H1 (cell line): ENCODE measurements around the gene PCDH18. TPM values are rescaled to one million over a fixed set of nuclear protein-coding genes. Genes with fewer than 3 reads are reported as not detected.

Source experiments
- CTCF ChIA-PET: fragments of 300-600 bp; sonication (Branson Sonifier 250); formaldehyde crosslinking; loops from one replicate; lab custom pipeline; 2021; ENCODE audit not compliant: partially characterized antibody; lab: Charles Lee
- POLR2A ChIA-PET: fragments of 300-600 bp; sonication (Branson Sonifier 250); formaldehyde crosslinking; loops from one replicate; lab custom pipeline; 2021; ENCODE audit warnings: inconsistent platforms; ENCODE audit not compliant: partially characterized antibody; lab: Charles Lee
- DNase-seq, 2 experiments: peaks; one replicate each; pipeline versions ENCODE4 v3.0.0 to v3.0.0-alpha.2; 2010 to 2022; ENCODE audit warnings: low spot score in 2 of 2, low read depth in 1 of 2, mixed read lengths in 1 of 2
- FAIRE-seq: peaks from 2 replicates; lab custom pipeline; 2011; peaks lifted over from hg19 to GRCh38; lab: Jason Lieb, UNC
- H2AFZ ChIP-seq: 2 replicates; pipeline ENCODE4 v1.8.1; 2012; ENCODE audit warnings: low read length, inconsistent platforms
- H2AK5ac ChIP-seq: 2 replicates; pipeline ENCODE4 v1.6.1; 2013; ENCODE audit warnings: low read depth, low read length
- H2BK120ac ChIP-seq: replicated peaks from 2 replicates; pipeline ENCODE3; 2013; ENCODE audit warnings: low read depth, low read length, inconsistent platforms
- H2BK12ac ChIP-seq: 2 replicates; pipeline ENCODE4 v1.6.1; 2013; ENCODE audit warnings: low read depth, low read length
- H2BK15ac ChIP-seq: 2 replicates; pipeline ENCODE4 v1.6.1; 2013; ENCODE audit warnings: low read length
- H2BK20ac ChIP-seq: 2 replicates; pipeline ENCODE4 v1.6.1; 2013; ENCODE audit warnings: low read length
- H2BK5ac ChIP-seq: 2 replicates; pipeline ENCODE4 v1.6.1; 2013; ENCODE audit warnings: low read depth, low read length
- H3K14ac ChIP-seq: 2 replicates; pipeline ENCODE4 v1.6.1; 2013; ENCODE audit warnings: inconsistent platforms; ENCODE audit not compliant: insufficient read length
- H3K18ac ChIP-seq: 2 replicates; pipeline ENCODE4 v1.6.1; 2013; ENCODE audit warnings: low read length; ENCODE audit errors: extremely low read depth
- H3K23ac ChIP-seq: 2 replicates; pipeline ENCODE4 v1.6.1; 2013; ENCODE audit warnings: inconsistent platforms; ENCODE audit not compliant: insufficient read length
- H3K23me2 ChIP-seq: 2 replicates; pipeline ENCODE4 v1.6.1; 2013; ENCODE audit warnings: low read depth, low read length
- H3K27ac ChIP-seq: 2 replicates; pipeline ENCODE4 v1.6.1; 2011; ENCODE audit warnings: low read depth, low read length, inconsistent platforms
- H3K27me3 ChIP-seq, 4 experiments: replicated peaks in 1 of 4; 1 replicate in 1 of 4; 2 replicates in 3 of 4; pipeline versions ENCODE4 v1.6.1 to v1.8.1; 2011 to 2013; ENCODE audit warnings: low read length in 3 of 4, mild to moderate bottlenecking in 3 of 4, inconsistent platforms in 2 of 4, mixed read lengths in 2 of 4, moderate library complexity in 1 of 4; ENCODE audit not compliant: control insufficient read depth in 3 of 4, insufficient read depth in 3 of 4; ENCODE audit errors: extremely low read depth in 1 of 4
- H3K36me3 ChIP-seq, 4 experiments: 2 replicates each; pipeline versions ENCODE4 v1.6.1 to v1.8.1; 2011 to 2013; ENCODE audit warnings: mild to moderate bottlenecking in 4 of 4, low read length in 3 of 4, moderate library complexity in 2 of 4, control low read depth in 1 of 4, inconsistent platforms in 1 of 4; ENCODE audit not compliant: insufficient read depth in 4 of 4, control insufficient read depth in 2 of 4
- H3K4ac ChIP-seq: replicated peaks from 2 replicates; pipeline ENCODE3; 2013; ENCODE audit warnings: low read length, low read depth, mixed read lengths, inconsistent platforms; ENCODE audit not compliant: insufficient read length
- H3K4me1 ChIP-seq, 4 experiments: replicated peaks in 1 of 4; 1 replicate in 1 of 4; 2 replicates in 3 of 4; pipeline versions ENCODE4 v1.6.1 to v1.8.1; 2011 to 2013; ENCODE audit warnings: low read length in 3 of 4, inconsistent platforms in 2 of 4, mixed read lengths in 1 of 4; ENCODE audit not compliant: insufficient read depth in 4 of 4, control insufficient read depth in 3 of 4
- H3K4me2 ChIP-seq, 2 experiments: 2 replicates each; pipeline versions ENCODE4 v1.6.1 to v1.8.1; 2011 to 2013; ENCODE audit warnings: low read depth in 2 of 2, low read length in 2 of 2, control low read depth in 1 of 2, inconsistent platforms in 1 of 2, mild to moderate bottlenecking in 1 of 2; ENCODE audit not compliant: insufficient read depth in 1 of 2
- H3K4me3 ChIP-seq, 4 experiments: fragments of 200-600, 300-600 bp in 1 of 4; sonication (generic), shearing (Covaris generic), sonication (Bioruptor Twin) in 1 of 4; 2 replicates each; pipeline versions ENCODE4 v1.5.1 to v1.8.1; 2011 to 2016; ENCODE audit warnings: low read length in 4 of 4, low read depth in 3 of 4, control low read depth in 2 of 4, inconsistent platforms in 2 of 4, mild to moderate bottlenecking in 2 of 4, mixed read lengths in 1 of 4, moderate library complexity in 1 of 4; ENCODE audit not compliant: insufficient read depth in 2 of 4; ENCODE audit errors: extremely low read depth in 1 of 4
- H3K56ac ChIP-seq: replicated peaks from 2 replicates; pipeline ENCODE3; 2013; ENCODE audit warnings: low read depth, mild to moderate bottlenecking, mixed read lengths, low read length, inconsistent platforms; ENCODE audit not compliant: insufficient read length
- H3K79me1 ChIP-seq: 2 replicates; pipeline ENCODE4 v1.6.1; 2013; ENCODE audit warnings: low read depth, low read length, control low read depth
- H3K79me2 ChIP-seq, 2 experiments: 2 replicates each; pipeline versions ENCODE4 v1.6.1 to v1.8.1; 2012 to 2013; ENCODE audit warnings: low read length in 2 of 2, mild to moderate bottlenecking in 2 of 2, inconsistent platforms in 1 of 2; ENCODE audit not compliant: insufficient read depth in 2 of 2, control insufficient read depth in 1 of 2
- H3K9ac ChIP-seq, 4 experiments: replicated peaks in 1 of 4; 1 replicate in 1 of 4; 2 replicates in 3 of 4; pipeline versions ENCODE4 v1.6.1 to v1.8.1; 2011 to 2013; ENCODE audit warnings: low read depth in 3 of 4, low read length in 3 of 4, control low read depth in 2 of 4, mild to moderate bottlenecking in 2 of 4, moderate library complexity in 2 of 4, inconsistent platforms in 1 of 4; ENCODE audit errors: extremely low read depth in 1 of 4
- H3K9me3 ChIP-seq, 2 experiments: 2 replicates each; pipeline versions ENCODE4 v1.6.1 to v1.8.1; 2012 to 2013; ENCODE audit warnings: mild to moderate bottlenecking in 2 of 2, moderate library complexity in 2 of 2, control low read depth in 1 of 2, inconsistent platforms in 1 of 2, low read depth in 1 of 2, low read length in 1 of 2, mixed read lengths in 1 of 2; ENCODE audit not compliant: insufficient read depth in 2 of 2
- H4K20me1 ChIP-seq, 2 experiments: replicated peaks in 1 of 2; 2 replicates each; pipeline versions ENCODE3 to v1.8.1; 2011 to 2013; ENCODE audit warnings: inconsistent platforms in 2 of 2, low read length in 2 of 2, mild to moderate bottlenecking in 1 of 2; ENCODE audit not compliant: insufficient read depth in 2 of 2, control insufficient read depth in 1 of 2
- H4K5ac ChIP-seq: 2 replicates; pipeline ENCODE4 v1.6.1; 2013; ENCODE audit warnings: low read length, low read depth, mixed read lengths, inconsistent platforms; ENCODE audit not compliant: insufficient read length
- H4K8ac ChIP-seq: 2 replicates; pipeline ENCODE4 v1.8.0; 2013; ENCODE audit warnings: mild to moderate bottlenecking, moderate library complexity, low read length, inconsistent platforms; ENCODE audit not compliant: insufficient read depth; ENCODE audit errors: extremely low read depth
- H4K91ac ChIP-seq: replicated peaks from 2 replicates; pipeline ENCODE3; 2013; ENCODE audit warnings: low read length, mixed read lengths, inconsistent platforms; ENCODE audit not compliant: insufficient read length
- HDAC2 ChIP-seq, 2 experiments: fragments of 300-600 bp in 1 of 2; sonication (generic) in 1 of 2; IDR thresholded peaks; 2 replicates each; pipeline ENCODE4 v1.6.1; 2011 to 2012; ENCODE audit warnings: low read depth in 2 of 2, low read length in 2 of 2, mild to moderate bottlenecking in 2 of 2, moderate library complexity in 2 of 2, borderline replicate concordance in 1 of 2, inconsistent platforms in 1 of 2
- KDM5A ChIP-seq: fragments of 200-600 bp; IDR thresholded peaks from 2 replicates; pipeline ENCODE4 v1.7.1; 2012; ENCODE audit warnings: mild to moderate bottlenecking, low read length, inconsistent platforms, mixed read lengths
- MAFK ChIP-seq: IDR thresholded peaks from 2 replicates; pipeline ENCODE4 v1.6.1; 2012; ENCODE audit warnings: low read depth, mild to moderate bottlenecking, improper control_type of control experiment, low read length
- WGBS, 2 experiments: shearing (Covaris generic) in 1 of 2; methylation state at CpG; one replicate each; pipeline versions ENCODE4 v1.1.6 to v1.1.7; 2013 to 2015; ENCODE audit warnings: low lambda C conversion rate in 2 of 2, mixed read lengths in 2 of 2, inconsistent platforms in 1 of 2, low coverage in 1 of 2, missing lambda C conversion rate in 1 of 2; ENCODE audit not compliant: insufficient replicate concordance in 2 of 2, insufficient coverage in 1 of 2, insufficient read length in 1 of 2; ENCODE audit errors: extremely low coverage in 1 of 2, missing lambda C conversion rate in 1 of 2; 5-methylcytosine and 5-hydroxymethylcytosine counted together
- polyA plus RNA-seq, 7 experiments: library from polyadenylated mRNA; depleted of rRNA in 3 of 7; stranded (reverse) in 5 of 7; unstranded in 2 of 7; fragments of >200 nt in 5 of 7; fragments of 200-250 nt in 2 of 7; gene quantifications; 1 replicate in 5 of 7; 2 replicates in 1 of 7; 4 replicates in 1 of 7; pipeline versions ENCODE4 v1.2.1 to v1.2.3, GENCODE V29; 2011 to 2013; ENCODE audit warnings: missing spikeins in 2 of 7, mixed read lengths in 2 of 7
- total RNA-seq: library from RNA; stranded (reverse); fragmentation: NEBNext Ultra II Directional; extraction: Animal tissue kit (Norgen Biotek cat#: 25700); gene quantifications from 2 replicates; pipeline ENCODE4 v1.2.1, GENCODE V29; 2021

Gene PCDH18
- total and polyA plus RNA-seq, 2 of the 8 experiments (the other 6 are each of a cell fraction or from before 2014, with no cell fraction given) = 28.8 to 41.8 TPM

DNA sequence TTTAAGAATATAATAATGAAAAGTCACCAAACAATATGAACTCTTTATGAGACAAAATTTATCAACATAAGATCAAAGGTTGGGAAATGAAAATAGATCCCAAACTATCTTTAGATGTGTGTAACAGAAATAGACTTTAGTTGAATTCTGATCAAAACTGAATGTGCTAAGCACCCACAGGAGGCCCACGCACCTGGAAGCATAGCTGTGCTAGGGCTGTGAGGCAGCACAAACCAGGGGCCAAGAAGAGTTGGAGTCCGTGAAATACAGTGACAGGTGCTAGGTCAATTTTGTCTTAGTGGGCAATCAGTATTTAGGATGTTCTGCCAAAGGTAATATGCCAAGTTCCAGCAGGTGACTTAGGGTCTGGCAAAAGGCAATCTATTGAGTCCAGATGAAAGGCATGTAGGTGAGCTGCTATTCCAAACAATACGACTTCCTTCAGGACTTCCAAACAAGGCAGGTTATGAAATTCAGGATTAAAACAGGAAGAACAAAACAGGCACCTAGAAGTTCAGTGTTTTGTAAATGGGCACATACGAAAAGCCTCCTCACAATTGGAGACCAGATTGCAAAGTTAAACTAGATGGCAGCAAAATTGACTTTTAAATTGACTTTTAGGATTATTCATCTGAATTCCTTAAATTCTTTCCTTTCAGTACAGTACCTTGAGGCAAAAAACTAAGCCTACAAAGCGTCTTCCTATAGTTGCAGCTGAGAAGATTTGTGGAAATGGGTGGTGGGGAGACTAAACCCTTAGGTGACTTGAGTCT lies 4.7 kb upstream of the PCDH18 start:
- peak overlapping the region; percentile 41; the same call in 1 of the 2 replicates for H2BK12ac ChIP-seq
- H2BK20ac ChIP-seq = 0 out of 2 replicates have a peak overlapping the region, but pooled peaks have one; percentile 81
- peak; percentile 88 for FAIRE-seq
- H3K4me3 ChIP-seq = no peak overlapping the region
- WGBS, 2 experiments = 25% methylated on average over 5 of the region's 5 CpGs; no CpG with 5 or more reads in 1 of the 2 experiments
- H3K79me2 ChIP-seq = peaks cover 1 to 4% of the 10 kb centered on the region in 2 experiments; a peak in 3 of 4 replicates
- no peak overlapping the region for H3K56ac ChIP-seq
- H3K23me2 ChIP-seq = no peaks in the 10 kb centered on the region
- no peaks in the 10 kb centered on the region; a peak in 1 of 8 replicates for H3K36me3 ChIP-seq
- no peak overlapping the region for H2AFZ ChIP-seq
- H3K79me1 ChIP-seq = no peaks in the 10 kb centered on the region
- DNase-seq = peak in 1 of 2 experiments; percentile 44
- H3K4me2 ChIP-seq = peak overlapping the region; percentile 26
- no peak overlapping the region for H2BK15ac ChIP-seq
- no peak overlapping the region for H3K14ac ChIP-seq
- H4K5ac ChIP-seq = peak overlapping the region; percentile 73
- 0 out of 2 replicates have a peak overlapping the region, but pooled peaks have one; percentile 8 for H3K27ac ChIP-seq
- no peak overlapping the region for H3K4ac ChIP-seq
- peak overlapping the region; percentile 88; the same call in 1 of the 2 replicates for H3K18ac ChIP-seq
- ChIA-PET CTCF (no interaction called here), POLR2A (interaction anchor here (0.6 to 0.9 kb wide), 2 partner anchors 9 to 425 kb away, joined by 4 read pairs; no protein-coding TSS in a partner anchor)
- no peak overlapping the region for H4K8ac ChIP-seq
- peak overlapping the region; percentile 84 for H2BK120ac ChIP-seq
- no peaks in the 10 kb centered on the region for H4K20me1 ChIP-seq
- H4K91ac ChIP-seq = peak overlapping the region; percentile 46
- H3K9me3 ChIP-seq = no peaks in the 10 kb centered on the region
- H3K9ac ChIP-seq = no peak overlapping the region
- no peaks in the 10 kb centered on the region for H3K27me3 ChIP-seq
- peaks cover 0 to 20% (median 7%) of the 10 kb centered on the region in 4 experiments; a peak in 5 of 7 replicates for H3K4me1 ChIP-seq
- H3K23ac ChIP-seq = no peak overlapping the region
- H2AK5ac ChIP-seq = no peak overlapping the region
- H2BK5ac ChIP-seq = peak overlapping the region; percentile 88; the same call in 1 of the 2 replicates
- peak in 1 of 2 experiments; percentile 43; a peak in 1 of 4 replicates for TF ChIP-seq HDAC2 (IDR thresholded peaks at IDR 0.05; ENCODE audit: borderline replicate concordance in 1 of 2, low read depth in 2 of 2, low read length in 2 of 2)
- peak; percentile 73 for TF ChIP-seq MAFK
- TF ChIP-seq KDM5A = no peak
